Lung (tissue), 12 donors: ENCODE measurements around the gene DCUN1D2. TPM values are rescaled to one million over a fixed set of nuclear protein-coding genes. Genes with fewer than 3 reads are reported as not detected.

Source experiments
- ATAC-seq: fragments of 200-7000 bp; cut with Tn5 transposase; one replicate; pipeline ENCODE4 v1.9.1; 2020; ENCODE audit warnings: moderate number of reproducible peaks; ENCODE audit not compliant: insufficient read depth, low FRiP score
- DNase-seq, 3 donors: peaks; one replicate each; pipeline ENCODE4 v3.0.0-alpha.2; 2013 to 2017
- H3K27ac ChIP-seq, 2 donors: one replicate each; pipeline ENCODE4 v1.5.1; 2013; ENCODE audit warnings: mild to moderate bottlenecking in 2 of 2, moderate library complexity in 2 of 2, control low read depth in 1 of 2, inconsistent platforms in 1 of 2, low read depth in 1 of 2, low read length in 1 of 2
- H3K27me3 ChIP-seq, 3 donors: one replicate each; pipeline ENCODE4 v1.5.1; 2013; ENCODE audit warnings: low read length in 2 of 3; ENCODE audit not compliant: control insufficient read depth in 3 of 3, insufficient read depth in 3 of 3
- H3K36me3 ChIP-seq, 4 donors: one replicate each; pipeline ENCODE4 v1.5.1; 2013; ENCODE audit warnings: low read length in 4 of 4, mild to moderate bottlenecking in 1 of 4, moderate library complexity in 1 of 4; ENCODE audit not compliant: control insufficient read depth in 4 of 4, insufficient read depth in 4 of 4
- H3K4me1 ChIP-seq, 5 donors: one replicate each; pipeline ENCODE4 v1.5.1; 2013; ENCODE audit warnings: low read length in 5 of 5, mild to moderate bottlenecking in 2 of 5, moderate library complexity in 1 of 5; ENCODE audit not compliant: control insufficient read depth in 5 of 5, insufficient read depth in 5 of 5
- H3K4me3 ChIP-seq: one replicate; pipeline ENCODE4 v1.5.1; 2013; ENCODE audit warnings: mild to moderate bottlenecking, control low read depth, moderate library complexity
- H3K9ac ChIP-seq, 2 donors: one replicate each; pipeline ENCODE4 v1.5.1; 2013; ENCODE audit warnings: low read length in 2 of 2, control low read depth in 1 of 2; ENCODE audit not compliant: insufficient read depth in 1 of 2
- H3K9me3 ChIP-seq, 4 donors: one replicate each; pipeline ENCODE4 v1.5.1; 2013; ENCODE audit warnings: low read length in 3 of 4, mild to moderate bottlenecking in 1 of 4, moderate library complexity in 1 of 4; ENCODE audit not compliant: control insufficient read depth in 4 of 4, insufficient read depth in 3 of 4
- CTCF ChIP-seq: IDR thresholded peaks from 2 replicates; pipeline ENCODE4 v1.5.1; 2012; ENCODE audit warnings: mild to moderate bottlenecking; ENCODE audit errors: control extremely low read depth, extremely low read depth
- WGBS, 2 donors: extraction: QIAGEN DNeasy Blood & Tissue Kit; methylation state at CpG; one replicate each; pipeline ENCODE4 v1.1.7; 2013; 5-methylcytosine and 5-hydroxymethylcytosine counted together
- polyA plus RNA-seq, 2 donors: library from polyadenylated mRNA; stranded (reverse); fragments of 200-250 nt; gene quantifications; one replicate each; pipeline ENCODE4 v1.2.1, GENCODE V29; 2013
- total RNA-seq, 2 donors: library from RNA; depleted of rRNA in 1 of 2; stranded (reverse); fragments of >200 nt in 1 of 2; gene quantifications; one replicate each; pipeline ENCODE4 v1.2.1, GENCODE V29; 2014 to 2021
- donor health status: control.
- donor health status: control.
- donor health status: Bipolar disorder and iron deficiency.
- donor health status: healthy.
- donor health status: DM: yes; HTN: yes; CAD: no.

The DCUN1D2 gene
- total and polyA plus RNA-seq, 4 donors, result 6.9 to 21.1 (median 13.8) TPM

- H3K9ac ChIP-seq, result no peak overlapping the region
- H3K9me3 ChIP-seq, result no peaks in the 10 kb centered on the region
- H3K4me1 ChIP-seq, result peaks cover 0 to 9% (median 6%) of the 10 kb centered on the region in 5 donors
- peaks cover 28 to 67% (median 35%) of the 10 kb centered on the region in 4 donors for H3K36me3 ChIP-seq
- H3K27ac ChIP-seq, result no peak overlapping the region
- no peak for ATAC-seq
- DNase-seq, result no peak
- 91 to 94% methylated on average over 4 of the region's 4 CpGs for WGBS, 2 donors
- TF ChIP-seq CTCF, result no peak
- no peaks in the 10 kb centered on the region for H3K27me3 ChIP-seq
- H3K4me3 ChIP-seq, result no peak overlapping the region
These were observed 9.4 kb upstream of the DCUN1D2 start for GRCh38 chr13:113499936-113500335.

- 96 to 99% methylated on average over 6 of the region's 6 CpGs for WGBS, 2 donors
- DNase-seq (no peak), ATAC-seq (no peak)
- Histone ChIP-seq H3K9me3 (no peaks in the 10 kb centered on the region), H3K9ac (no peak overlapping the region), H3K4me1 (peaks cover 0 to 9% (median 6%) of the 10 kb centered on the region in 5 donors), H3K36me3 (peaks cover 23 to 62% (median 34%) of the 10 kb centered on the region in 4 donors), H3K4me3 (no peak overlapping the region), H3K27ac (no peak overlapping the region), H3K27me3 (no peaks in the 10 kb centered on the region)
- TF ChIP-seq CTCF, result no peak
These were observed 8.4 kb upstream of the DCUN1D2 start for GRCh38 chr13:113498905-113499304.

- DNase-seq (no peak), ATAC-seq (no peak)
- H3K27ac ChIP-seq, result no peak overlapping the region
- 96% methylated on average over 1 of the region's 1 CpG for WGBS, 2 donors
- peaks cover 4 to 11% (median 8%) of the 10 kb centered on the region in 5 donors for H3K4me1 ChIP-seq
- no peaks in the 10 kb centered on the region for H3K9me3 ChIP-seq
- TF ChIP-seq CTCF, result no peak
- H3K9ac ChIP-seq, result no peak overlapping the region
- H3K4me3 ChIP-seq, result no peak overlapping the region
- H3K27me3 ChIP-seq, result no peaks in the 10 kb centered on the region
- H3K36me3 ChIP-seq, result peaks cover 20 to 54% (median 31%) of the 10 kb centered on the region in 4 donors
These were observed 6.7 kb upstream of the DCUN1D2 start for GRCh38 chr13:113497217-113497616.
